Ovary (tissue), 9 donors: ENCODE measurements around the gene CARM1. TPM values are rescaled to one million over a fixed set of nuclear protein-coding genes. Genes with fewer than 3 reads are reported as not detected.
"Not testable (repeated sequence)": the region's sequence is repeated elsewhere in the genome, so short reads cannot be mapped to it uniquely, and the experiment has no call there.

Experiments used
- DNase-seq, 5 donors: peaks; one replicate each; pipeline ENCODE4 v3.0.0-alpha.2; 2019 to 2020
- H3K27ac ChIP-seq, 2 donors: fragments of 200-600 bp; one replicate each; pipeline versions ENCODE4 v1.5.1 to v1.8.0; 2019 to 2022
- H3K27me3 ChIP-seq: fragments of 200-600 bp; one replicate; pipeline ENCODE4 v1.8.0; 2022
- H3K36me3 ChIP-seq: fragments of 200-600 bp; sonication (generic); one replicate; pipeline ENCODE4 v1.5.1; 2019
- H3K4me1 ChIP-seq: one replicate; pipeline ENCODE4 v1.8.1; 2013; ENCODE audit warnings: mild to moderate bottlenecking, moderate library complexity; ENCODE audit not compliant: insufficient read depth
- H3K4me3 ChIP-seq: fragments of 200-600 bp; sonication (generic); one replicate; pipeline ENCODE4 v1.5.1; 2017
- H3K9me3 ChIP-seq, 2 donors: fragments of 200-600 bp in 1 of 2; sonication (generic) in 1 of 2; one replicate each; pipeline versions ENCODE4 v1.5.1 to v1.8.1; 2013 to 2019; ENCODE audit warnings: mild to moderate bottlenecking in 1 of 2, moderate library complexity in 1 of 2
- EP300 ChIP-seq: sonication (generic); formaldehyde crosslinking; IDR thresholded peaks from one replicate; pipeline ENCODE4 v1.6.1; 2017; ENCODE audit warnings: antibody characterized with exemption
- POLR2A ChIP-seq: fragments of 450-650 bp; IDR thresholded peaks from one replicate; pipeline ENCODE4 v1.6.1; 2017; ENCODE audit warnings: antibody characterized with exemption, mild to moderate bottlenecking, moderate library complexity
- WGBS, 3 donors: extraction: QIAGEN DNeasy Blood & Tissue Kit in 1 of 3; methylation state at CpG; one replicate each; pipeline versions ENCODE4 v1.1.5 to v1.1.7; 2013 to 2017; 5-methylcytosine and 5-hydroxymethylcytosine counted together
- intact Hi-C, 4 donors: fragments of 100-400 bp; cut with DNase I; formaldehyde crosslinking; loops; one replicate each; pipeline versions ENCODE4 v1.11.0 to v1.15.1; 2022 to 2023
- polyA plus RNA-seq, 2 donors: library from polyadenylated mRNA; stranded (reverse); fragments of 200-250 nt in 1 of 2; fragments of 350-450 nt in 1 of 2; fragmentation: Illumina TruSeq in 1 of 2; extraction: RNeasy Lipid Tissue Mini Kit (QIAGEN cat#74804) in 1 of 2; gene quantifications; one replicate each; pipeline ENCODE4 v1.2.3, GENCODE V29; 2013 to 2014
- total RNA-seq, 7 donors: library from RNA; depleted of rRNA in 2 of 7; stranded (reverse); fragments of >200 nt in 2 of 7; fragmentation: NEBNext Ultra II Directional in 3 of 7; extraction: Animal tissue kit (Norgen Biotek cat#: 25700) in 3 of 7; gene quantifications; one replicate each; pipeline versions ENCODE4 v1.1.0 to v1.2.4, GENCODE V29; 2016 to 2023
- TF ChIP-seq, protein P1 (sequence below), 3 donors: fragments of 450-650 bp in 2 of 3; fragments of 200-600 bp in 1 of 3; IDR thresholded peaks; one replicate each; pipeline versions ENCODE4 v1.5.1 to v1.8.0; 2016 to 2022; ENCODE audit warnings: antibody characterized with exemption in 3 of 3, mild to moderate bottlenecking in 1 of 3
- donor health status: DM: no; HTN: no; CAD: no; lungs with moderate emphysema.
- donor health status: DM: no; HTN: no; CAD: no.
- donor health status: Bipolar disorder and iron deficiency.
- donor health status: DM: yes; HTN: yes; CAD: no.
- donor health status: DM: no; HTN: no; CAD: no.
- donor health status: DM: yes; HTN: yes; CAD: no.

CARM1 gene
- total and polyA plus RNA-seq, 9 donors = 10.1 to 42.1 (median 38.1) TPM

DNA sequence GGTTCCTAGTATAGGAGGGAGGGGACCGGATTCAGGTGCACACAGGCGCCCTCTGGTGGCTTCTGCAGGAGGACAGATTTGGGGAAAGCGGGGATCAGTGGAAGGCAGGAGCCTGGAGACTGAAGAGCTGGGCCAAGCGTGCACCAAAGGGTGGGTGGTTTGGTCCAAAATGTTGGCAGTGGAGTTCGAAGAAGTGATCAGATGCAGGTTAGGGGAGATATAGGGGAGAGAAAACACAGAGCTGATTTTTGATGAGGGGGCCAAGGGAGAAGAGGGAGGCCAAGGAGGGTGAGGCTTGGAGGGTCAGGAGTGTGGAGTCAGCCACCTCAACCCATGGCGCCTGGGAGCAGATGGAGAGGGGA lies 6.8 kb upstream of the CARM1 start:
- peak; percentile 80 to 92 (median 88) for DNase-seq

DNA sequence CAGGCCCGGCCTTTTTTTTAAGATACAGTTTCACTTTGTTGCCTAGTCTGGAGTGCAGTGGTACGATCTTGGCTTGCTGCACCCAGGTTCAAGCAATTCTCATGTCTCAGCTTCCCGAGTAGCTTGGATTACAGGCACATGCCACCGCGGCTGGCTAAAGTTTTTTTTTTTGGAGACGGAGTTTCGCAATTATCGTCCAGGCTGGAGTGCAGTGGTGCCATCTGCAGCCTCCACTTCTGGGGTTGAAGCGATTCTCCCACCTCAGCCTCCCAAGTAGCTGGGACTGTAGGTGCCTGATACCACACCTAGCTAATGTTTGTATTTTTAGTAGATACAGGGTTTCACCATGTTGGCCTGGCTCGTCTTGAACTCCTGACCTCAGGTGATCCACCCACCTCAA lies 4.9 kb upstream of the CARM1 start:
- Histone ChIP-seq H3K4me1 (no peaks in the 10 kb centered on the region), H3K4me3 (no peak overlapping the region), H3K36me3 (no peaks in the 10 kb centered on the region), H3K9me3 (no peaks in the 10 kb centered on the region), H3K27ac (no peak overlapping the region), H3K27me3 (no peaks in the 10 kb centered on the region)
- no peak for DNase-seq
- intact Hi-C loops = loop anchor here in 1 of 4 donors (5.0 kb wide), 1 partner anchor 149 kb away; the partner anchor contains the start of gene DNM2
- TF ChIP-seq EP300 (no peak), POLR2A (no peak)
- TF ChIP-seq, protein P1, sequence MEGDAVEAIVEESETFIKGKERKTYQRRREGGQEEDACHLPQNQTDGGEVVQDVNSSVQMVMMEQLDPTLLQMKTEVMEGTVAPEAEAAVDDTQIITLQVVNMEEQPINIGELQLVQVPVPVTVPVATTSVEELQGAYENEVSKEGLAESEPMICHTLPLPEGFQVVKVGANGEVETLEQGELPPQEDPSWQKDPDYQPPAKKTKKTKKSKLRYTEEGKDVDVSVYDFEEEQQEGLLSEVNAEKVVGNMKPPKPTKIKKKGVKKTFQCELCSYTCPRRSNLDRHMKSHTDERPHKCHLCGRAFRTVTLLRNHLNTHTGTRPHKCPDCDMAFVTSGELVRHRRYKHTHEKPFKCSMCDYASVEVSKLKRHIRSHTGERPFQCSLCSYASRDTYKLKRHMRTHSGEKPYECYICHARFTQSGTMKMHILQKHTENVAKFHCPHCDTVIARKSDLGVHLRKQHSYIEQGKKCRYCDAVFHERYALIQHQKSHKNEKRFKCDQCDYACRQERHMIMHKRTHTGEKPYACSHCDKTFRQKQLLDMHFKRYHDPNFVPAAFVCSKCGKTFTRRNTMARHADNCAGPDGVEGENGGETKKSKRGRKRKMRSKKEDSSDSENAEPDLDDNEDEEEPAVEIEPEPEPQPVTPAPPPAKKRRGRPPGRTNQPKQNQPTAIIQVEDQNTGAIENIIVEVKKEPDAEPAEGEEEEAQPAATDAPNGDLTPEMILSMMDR (IDR thresholded peaks at IDR 0.05) = no peak
- WGBS, 3 donors = 89 to 92% (median 91%) methylated on average over 10 of the region's 10 CpGs

More for the DNA sequence above, 6.8 kb upstream of the CARM1 start:
- no peak overlapping the region for H3K4me3 ChIP-seq
- intact Hi-C loops = loop anchor here in 2 of 4 donors (5.0 kb wide), 4 partner anchors 97 to 282 kb away; partner anchors contain the start of gene DNM2 (in 1 of the 2)
- WGBS, 3 donors = 9 to 12% (median 11%) methylated on average over 6 of the region's 6 CpGs
- H3K4me1 ChIP-seq = no peaks in the 10 kb centered on the region
- H3K27me3 ChIP-seq = no peaks in the 10 kb centered on the region
- H3K9me3 ChIP-seq = no peaks in the 10 kb centered on the region
- no peak for TF ChIP-seq EP300
- TF ChIP-seq, protein P1 (IDR thresholded peaks at IDR 0.05) = peak; percentile 72 to 89 (median 77)
- no peak overlapping the region for H3K27ac ChIP-seq
- H3K36me3 ChIP-seq = no peaks in the 10 kb centered on the region

GRCh38 chr19:10868872-10869547 lies 2.3 kb upstream of the CARM1 start:
- Histone ChIP-seq H3K36me3 (no peaks in the 10 kb centered on the region), H3K4me1 (no peaks in the 10 kb centered on the region), H3K27me3 (no peaks in the 10 kb centered on the region), H3K9me3 (no peaks in the 10 kb centered on the region), H3K27ac (no peak overlapping the region), H3K4me3 (no peak overlapping the region)
- DNase-seq = peak in 3 of 5 donors; percentile 24 to 48 (median 39)
- TF ChIP-seq, protein P1 (IDR thresholded peaks at IDR 0.05) = no peak
- intact Hi-C loops = loop anchor here in 1 of 4 donors (5.0 kb wide), 1 partner anchor 152 kb away; the partner anchor contains the start of gene DNM2
- 89 to 93% (median 90%) methylated on average over 10 of the region's 10 CpGs for WGBS, 3 donors

GRCh38 chr19:10869872-10870311 lies 1.5 kb upstream of the CARM1 start:
- not testable (repeated sequence) for H3K27me3 ChIP-seq, H3K9me3 ChIP-seq, H3K36me3 ChIP-seq, H3K4me3 ChIP-seq, H3K27ac ChIP-seq, H3K4me1 ChIP-seq
- DNase-seq = peak; percentile 37 to 71 (median 67)
- intact Hi-C loops = loop anchor here in 3 of 4 donors (5.0 to 10.0 kb wide), 3 partner anchors 55 to 153 kb away; partner anchors contain the start of genes TIMM29 (in 2 of the 3), YIPF2 (in 2 of the 3) and DNM2 (in 1 of the 3)
- WGBS, 3 donors = 87 to 89% (median 87%) methylated on average over 11 of the region's 11 CpGs

GRCh38 chr19:10870501-10870954 lies 825 bp upstream of the CARM1 start:
- intact Hi-C loops = loop anchor here in 2 of 4 donors (5.0 to 10.0 kb wide), 2 partner anchors 54 to 57 kb away; partner anchors contain the start of genes TIMM29 (in 2 of the 2) and YIPF2 (in 2 of the 2)
- no peaks in the 10 kb centered on the region for H3K27me3 ChIP-seq

More at GRCh38 chr19:10870501-10870954, 825 bp upstream of the CARM1 start:
- H3K27ac ChIP-seq = peak overlapping the region; percentile 33 to 70
- H3K9me3 ChIP-seq = no peaks in the 10 kb centered on the region
- 1 to 2% (median 2%) methylated on average over 16 to 22 of the region's 22 CpGs for WGBS, 3 donors
- no peaks in the 10 kb centered on the region for H3K4me1 ChIP-seq
- no peaks in the 10 kb centered on the region for H3K36me3 ChIP-seq
- TF ChIP-seq, protein P1 (IDR thresholded peaks at IDR 0.05) = no peak
- TF ChIP-seq EP300 = no peak
- TF ChIP-seq POLR2A = no peak
- DNase-seq = no peak
- H3K4me3 ChIP-seq = peak overlapping the region; percentile 51
